HL-60 (cell line): Measurements from ENCODE around the gene CEP128.

Source experiments
- GABPA ChIP-seq: IDR thresholded peaks from 2 replicates; pipeline ENCODE4 v1.6.1; 2012; ENCODE audit warnings: low read depth
- POLR2AphosphoS5 ChIP-seq: IDR thresholded peaks from 2 replicates; pipeline ENCODE4 v1.6.1; 2012; ENCODE audit warnings: low read depth
- TF ChIP-seq, protein P1 (sequence below): IDR thresholded peaks from one replicate; pipeline ENCODE4 v1.5.1; 2011; ENCODE audit warnings: low read length, control low read depth, inconsistent platforms; ENCODE audit not compliant: insufficient read depth

GRCh38 chr14:80901260-80901659 is 40.3 kb downstream of the CEP128 start:
- TF ChIP-seq, protein P1, sequence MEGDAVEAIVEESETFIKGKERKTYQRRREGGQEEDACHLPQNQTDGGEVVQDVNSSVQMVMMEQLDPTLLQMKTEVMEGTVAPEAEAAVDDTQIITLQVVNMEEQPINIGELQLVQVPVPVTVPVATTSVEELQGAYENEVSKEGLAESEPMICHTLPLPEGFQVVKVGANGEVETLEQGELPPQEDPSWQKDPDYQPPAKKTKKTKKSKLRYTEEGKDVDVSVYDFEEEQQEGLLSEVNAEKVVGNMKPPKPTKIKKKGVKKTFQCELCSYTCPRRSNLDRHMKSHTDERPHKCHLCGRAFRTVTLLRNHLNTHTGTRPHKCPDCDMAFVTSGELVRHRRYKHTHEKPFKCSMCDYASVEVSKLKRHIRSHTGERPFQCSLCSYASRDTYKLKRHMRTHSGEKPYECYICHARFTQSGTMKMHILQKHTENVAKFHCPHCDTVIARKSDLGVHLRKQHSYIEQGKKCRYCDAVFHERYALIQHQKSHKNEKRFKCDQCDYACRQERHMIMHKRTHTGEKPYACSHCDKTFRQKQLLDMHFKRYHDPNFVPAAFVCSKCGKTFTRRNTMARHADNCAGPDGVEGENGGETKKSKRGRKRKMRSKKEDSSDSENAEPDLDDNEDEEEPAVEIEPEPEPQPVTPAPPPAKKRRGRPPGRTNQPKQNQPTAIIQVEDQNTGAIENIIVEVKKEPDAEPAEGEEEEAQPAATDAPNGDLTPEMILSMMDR = no peak
- TF ChIP-seq POLR2AphosphoS5 (no peak), GABPA (no peak)
